ENCODE results near the gene DLGAP1. TPM values are rescaled to one million over a fixed set of nuclear protein-coding genes. Genes with fewer than 3 reads are reported as not detected.
"Not testable (repeated sequence)": the region's sequence is repeated elsewhere in the genome, so short reads cannot be mapped to it uniquely, and the experiment has no call there.

The DLGAP1 gene
- total and polyA plus RNA-seq, 4 donors = 0.54 to 11.8 (median 3.1) TPM

DNA sequence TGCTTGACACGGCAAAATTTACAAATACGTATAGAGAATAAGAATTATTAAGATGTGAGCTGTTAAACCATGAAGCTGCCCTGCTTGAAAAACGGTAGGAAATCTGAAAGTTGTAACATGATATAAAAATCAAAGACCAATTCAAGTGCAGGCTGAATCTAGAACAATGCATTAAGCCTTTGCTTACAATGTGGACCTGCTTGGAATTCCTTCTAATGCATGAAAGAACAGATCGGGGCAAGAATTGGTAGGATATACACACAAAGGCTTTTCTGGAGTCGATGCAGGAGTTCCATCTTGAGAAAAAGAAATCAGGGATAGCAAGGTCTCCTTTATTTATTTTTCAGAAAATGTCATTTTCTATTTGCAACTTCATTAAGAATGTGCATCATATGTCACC, 136.8 kb downstream of the DLGAP1 start:
- no peaks in the 10 kb centered on the region for H3K36me3 ChIP-seq (ENCODE audit: control insufficient read depth in 4 of 4, insufficient read depth in 4 of 4, low read length in 4 of 4)
- 72 to 80% methylated on average over 5 of the region's 5 CpGs for WGBS, 2 donors
- H3K9ac ChIP-seq (ENCODE audit: insufficient read depth in 1 of 2, low read length in 2 of 2) = no peak overlapping the region
- no peaks in the 10 kb centered on the region for H3K9me3 ChIP-seq (ENCODE audit: control insufficient read depth in 4 of 4, insufficient read depth in 3 of 4, low read length in 3 of 4)
- H3K27me3 ChIP-seq (ENCODE audit: control insufficient read depth in 3 of 3, insufficient read depth in 3 of 3, low read length in 2 of 3) = no peaks in the 10 kb centered on the region
- H3K4me3 ChIP-seq = no peak overlapping the region
- no peak overlapping the region for H3K27ac ChIP-seq (ENCODE audit: low read depth in 1 of 2, low read length in 1 of 2)
- H3K4me1 ChIP-seq (ENCODE audit: control insufficient read depth in 5 of 5, insufficient read depth in 5 of 5, low read length in 5 of 5) = no peaks in the 10 kb centered on the region
- no peak for TF ChIP-seq CTCF (IDR thresholded peaks at IDR 0.05; ENCODE audit: control extremely low read depth, extremely low read depth)
- ATAC-seq (ENCODE audit: insufficient read depth, low FRiP score) (no peak), DNase-seq (no peak)

DNA sequence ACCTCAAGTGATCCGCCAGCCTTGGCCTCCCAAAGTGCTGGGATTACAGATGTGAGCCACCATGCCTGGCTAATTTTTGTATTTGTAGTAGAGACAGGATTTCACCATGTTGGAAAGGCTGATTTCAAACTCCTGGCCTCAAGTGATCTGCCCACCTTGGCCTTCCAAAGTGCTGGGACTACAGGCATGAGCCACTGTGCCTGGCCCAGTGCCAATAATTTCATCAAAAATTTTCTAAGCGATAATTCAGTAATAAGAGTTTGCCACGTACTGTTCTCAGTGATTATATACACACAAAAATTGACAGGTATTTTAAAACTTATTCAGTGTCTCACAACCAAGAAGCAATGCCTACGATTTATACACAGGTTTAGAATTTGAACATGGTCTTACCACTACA, 143.2 kb downstream of the DLGAP1 start:
- H3K4me1 ChIP-seq (ENCODE audit: control insufficient read depth in 5 of 5, insufficient read depth in 5 of 5, low read length in 5 of 5); H3K4me3 ChIP-seq; ATAC-seq (ENCODE audit: insufficient read depth, low FRiP score); H3K27ac ChIP-seq (ENCODE audit: low read depth in 1 of 2, low read length in 1 of 2); H3K9me3 ChIP-seq (ENCODE audit: control insufficient read depth in 4 of 4, insufficient read depth in 3 of 4, low read length in 3 of 4); DNase-seq; H3K36me3 ChIP-seq (ENCODE audit: control insufficient read depth in 4 of 4, insufficient read depth in 4 of 4, low read length in 4 of 4); H3K27me3 ChIP-seq (ENCODE audit: control insufficient read depth in 3 of 3, insufficient read depth in 3 of 3, low read length in 2 of 3); H3K9ac ChIP-seq (ENCODE audit: insufficient read depth in 1 of 2, low read length in 2 of 2): not testable (repeated sequence)
- WGBS, 2 donors = 88 to 89% methylated on average over 4 of the region's 4 CpGs

DNA sequence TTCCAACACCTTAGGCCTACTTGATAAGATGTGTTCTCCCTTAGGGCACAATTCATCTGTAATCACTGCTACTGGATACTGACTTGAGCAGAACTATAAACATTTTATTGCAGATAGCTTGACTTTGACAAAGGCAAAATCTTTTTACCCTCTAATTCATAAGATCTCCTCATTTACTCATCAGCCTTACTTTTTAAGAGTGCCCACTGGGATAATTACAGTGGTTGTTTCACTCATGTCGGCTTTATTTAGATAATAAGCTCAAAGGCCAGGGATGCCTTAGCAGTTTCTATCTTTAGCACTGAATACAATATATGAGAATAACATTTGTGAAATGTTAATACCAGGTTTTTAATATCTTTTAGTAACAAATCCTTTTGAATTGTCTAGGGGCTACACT, 144.0 kb downstream of the DLGAP1 start:
- Histone ChIP-seq H3K27ac (ENCODE audit: low read depth in 1 of 2, low read length in 1 of 2) (no peak overlapping the region), H3K9me3 (ENCODE audit: control insufficient read depth in 4 of 4, insufficient read depth in 3 of 4, low read length in 3 of 4) (no peaks in the 10 kb centered on the region), H3K27me3 (ENCODE audit: control insufficient read depth in 3 of 3, insufficient read depth in 3 of 3, low read length in 2 of 3) (no peaks in the 10 kb centered on the region), H3K9ac (ENCODE audit: insufficient read depth in 1 of 2, low read length in 2 of 2) (no peak overlapping the region), H3K36me3 (ENCODE audit: control insufficient read depth in 4 of 4, insufficient read depth in 4 of 4, low read length in 4 of 4) (no peaks in the 10 kb centered on the region), H3K4me1 (ENCODE audit: control insufficient read depth in 5 of 5, insufficient read depth in 5 of 5, low read length in 5 of 5) (no peaks in the 10 kb centered on the region), H3K4me3 (no peak overlapping the region)
- no peak for DNase-seq
- 72 to 84% methylated on average over 1 of the region's 1 CpG for WGBS, 2 donors
- ATAC-seq (ENCODE audit: insufficient read depth, low FRiP score) = no peak
- no peak for TF ChIP-seq CTCF (IDR thresholded peaks at IDR 0.05; ENCODE audit: control extremely low read depth, extremely low read depth)

DNA sequence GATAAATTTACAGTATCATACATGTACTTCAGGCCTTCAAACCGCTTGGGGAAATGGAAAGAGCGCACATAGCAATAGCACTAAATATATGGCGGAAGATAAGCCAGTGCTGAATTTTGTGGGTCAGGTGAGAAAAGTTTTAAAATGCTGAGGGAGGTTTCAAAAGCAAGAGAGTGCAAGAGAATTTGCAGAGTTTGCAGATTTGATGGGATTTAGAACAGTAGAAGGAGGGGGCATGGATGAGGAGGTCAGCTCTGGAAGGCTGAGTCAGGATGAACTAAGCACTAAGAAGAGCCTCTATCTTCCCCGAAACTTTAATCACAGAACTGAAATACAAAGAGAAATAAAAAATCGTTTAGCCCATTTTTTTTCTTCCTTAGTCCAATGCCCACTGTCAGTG, 145.9 kb downstream of the DLGAP1 start:
- H3K36me3 ChIP-seq (ENCODE audit: control insufficient read depth in 4 of 4, insufficient read depth in 4 of 4, low read length in 4 of 4) = no peaks in the 10 kb centered on the region
- no peaks in the 10 kb centered on the region for H3K4me1 ChIP-seq (ENCODE audit: control insufficient read depth in 5 of 5, insufficient read depth in 5 of 5, low read length in 5 of 5)
- H3K27ac ChIP-seq (ENCODE audit: low read depth in 1 of 2, low read length in 1 of 2) = no peak overlapping the region
- no peaks in the 10 kb centered on the region for H3K9me3 ChIP-seq (ENCODE audit: control insufficient read depth in 4 of 4, insufficient read depth in 3 of 4, low read length in 3 of 4)
- H3K27me3 ChIP-seq (ENCODE audit: control insufficient read depth in 3 of 3, insufficient read depth in 3 of 3, low read length in 2 of 3) = no peaks in the 10 kb centered on the region
- no peak for TF ChIP-seq CTCF (IDR thresholded peaks at IDR 0.05; ENCODE audit: control extremely low read depth, extremely low read depth)
- 87 to 88% methylated on average over 5 of the region's 5 CpGs for WGBS, 2 donors
- H3K9ac ChIP-seq (ENCODE audit: insufficient read depth in 1 of 2, low read length in 2 of 2) = no peak overlapping the region
- DNase-seq = no peak
- no peak overlapping the region for H3K4me3 ChIP-seq
- no peak for ATAC-seq (ENCODE audit: insufficient read depth, low FRiP score)

All from lung (tissue), 12 donors.